HG02970 (cell line): ENCODE data around the gene C4B.

Source experiments
- ATAC-seq: cut with Tn5 transposase; IDR thresholded peaks from one replicate; pipeline ENCODE4 v1.9.1; 2021; ENCODE audit warnings: mild to moderate bottlenecking, moderate library complexity, moderate number of reproducible peaks; ENCODE audit not compliant: unreplicated experiment, low FRiP score

The C4B gene

DNA sequence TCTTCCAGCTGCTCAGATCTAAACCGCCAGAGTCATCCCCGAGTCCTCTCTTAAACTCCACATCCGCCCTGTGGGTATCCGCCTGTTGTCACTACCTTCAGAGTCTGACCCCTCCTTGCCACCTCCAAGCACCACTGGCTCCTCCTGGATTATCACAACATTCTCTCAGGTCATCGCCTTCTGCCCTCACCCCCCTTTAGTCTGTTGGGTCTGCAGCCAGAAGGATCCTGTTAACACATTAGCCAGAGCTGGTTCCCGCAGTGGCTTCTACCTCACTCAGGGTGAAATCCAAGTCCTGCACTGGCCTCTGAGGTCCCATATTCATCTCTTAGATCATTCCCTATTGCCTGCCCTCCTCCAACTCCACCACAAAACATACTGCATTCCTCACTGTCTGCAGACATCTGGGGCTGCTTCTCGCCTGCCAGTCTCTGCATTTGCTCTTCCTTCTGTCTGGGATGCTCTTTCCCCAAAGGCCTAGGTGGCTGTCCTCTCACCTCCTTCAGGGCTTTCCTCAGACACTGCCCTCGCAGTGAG, 60.5 kb downstream of the C4B start:
- no peak for ATAC-seq

DNA sequence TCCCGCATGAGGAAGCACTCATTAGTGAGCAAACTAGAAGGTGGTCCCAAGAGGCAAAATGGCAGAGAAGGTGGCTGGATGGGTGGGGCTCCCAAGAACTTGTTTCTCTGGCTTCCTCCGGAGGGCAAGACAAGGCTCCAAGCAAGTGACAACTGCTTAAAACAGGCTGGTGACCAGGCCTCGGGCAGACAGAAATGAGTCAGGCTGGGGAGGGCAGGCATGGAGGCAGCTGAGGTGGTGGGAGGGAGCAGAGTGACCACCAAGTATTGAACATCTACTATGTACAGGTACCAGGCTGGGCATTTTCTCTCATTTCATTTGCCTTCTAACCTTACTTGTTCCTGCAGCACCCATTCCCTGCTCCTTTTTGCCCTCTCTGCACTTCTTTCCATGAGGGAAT, 61.2 kb downstream of the C4B start:
- no peak for ATAC-seq

DNA sequence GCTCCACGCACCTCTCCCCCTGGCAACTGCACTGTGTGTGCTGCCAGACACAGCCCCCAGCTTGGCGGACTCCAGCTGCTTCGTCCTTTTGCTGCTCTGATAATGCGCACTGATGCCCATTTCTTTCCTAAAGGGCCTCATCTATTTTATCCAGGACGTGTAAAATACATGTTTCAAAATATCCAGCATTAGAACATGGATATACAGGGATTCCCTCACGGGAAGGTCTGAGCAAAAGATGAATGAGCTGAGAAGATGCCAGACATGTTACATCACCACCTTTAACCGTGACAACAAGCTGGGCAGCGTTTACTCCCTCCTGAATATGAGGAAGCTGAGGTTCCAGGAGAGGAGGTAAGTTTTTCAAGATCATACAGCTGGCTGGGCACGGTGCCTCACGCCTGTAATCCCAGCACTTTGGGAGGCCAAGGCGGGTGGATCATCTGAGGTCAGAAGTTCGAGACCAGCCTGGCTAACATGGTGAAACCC, 61.8 kb downstream of the C4B start:
- no peak for ATAC-seq

DNA sequence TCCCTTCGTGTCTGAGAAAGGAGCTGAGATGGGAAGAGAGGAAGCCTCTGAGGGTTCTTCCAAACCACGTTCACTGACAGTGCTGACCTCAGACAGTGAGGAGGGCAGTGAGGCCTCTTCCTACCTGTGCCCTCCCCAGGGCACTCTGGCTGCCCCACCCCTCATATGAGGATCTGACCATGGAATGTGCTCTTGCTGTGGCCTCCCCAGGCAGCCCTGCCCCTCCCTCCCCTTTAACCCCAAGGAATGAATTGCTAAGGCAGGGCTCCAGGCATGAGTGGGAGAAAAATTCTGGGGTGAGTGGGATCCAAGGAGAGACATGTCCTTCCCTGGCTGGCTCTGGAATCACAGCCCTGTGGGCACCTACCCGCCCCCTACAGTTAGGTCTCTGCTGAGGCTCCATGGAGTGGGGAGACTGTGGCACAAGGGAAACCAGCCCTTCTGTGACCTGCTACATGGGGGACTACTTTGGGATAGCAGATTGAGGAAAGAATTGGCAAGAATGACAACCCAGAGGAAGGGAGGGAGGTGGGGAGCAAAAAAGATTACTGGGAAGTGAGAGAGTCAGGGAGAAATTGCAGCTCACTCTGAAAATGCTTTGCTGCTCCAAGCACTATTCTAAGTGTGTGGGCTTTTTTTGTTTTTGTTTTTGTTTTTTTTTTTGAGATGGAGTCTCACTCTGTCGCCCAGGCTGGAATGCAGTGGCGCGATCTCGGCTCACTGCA, 65.1 kb downstream of the C4B start:
- no peak for ATAC-seq

DNA sequence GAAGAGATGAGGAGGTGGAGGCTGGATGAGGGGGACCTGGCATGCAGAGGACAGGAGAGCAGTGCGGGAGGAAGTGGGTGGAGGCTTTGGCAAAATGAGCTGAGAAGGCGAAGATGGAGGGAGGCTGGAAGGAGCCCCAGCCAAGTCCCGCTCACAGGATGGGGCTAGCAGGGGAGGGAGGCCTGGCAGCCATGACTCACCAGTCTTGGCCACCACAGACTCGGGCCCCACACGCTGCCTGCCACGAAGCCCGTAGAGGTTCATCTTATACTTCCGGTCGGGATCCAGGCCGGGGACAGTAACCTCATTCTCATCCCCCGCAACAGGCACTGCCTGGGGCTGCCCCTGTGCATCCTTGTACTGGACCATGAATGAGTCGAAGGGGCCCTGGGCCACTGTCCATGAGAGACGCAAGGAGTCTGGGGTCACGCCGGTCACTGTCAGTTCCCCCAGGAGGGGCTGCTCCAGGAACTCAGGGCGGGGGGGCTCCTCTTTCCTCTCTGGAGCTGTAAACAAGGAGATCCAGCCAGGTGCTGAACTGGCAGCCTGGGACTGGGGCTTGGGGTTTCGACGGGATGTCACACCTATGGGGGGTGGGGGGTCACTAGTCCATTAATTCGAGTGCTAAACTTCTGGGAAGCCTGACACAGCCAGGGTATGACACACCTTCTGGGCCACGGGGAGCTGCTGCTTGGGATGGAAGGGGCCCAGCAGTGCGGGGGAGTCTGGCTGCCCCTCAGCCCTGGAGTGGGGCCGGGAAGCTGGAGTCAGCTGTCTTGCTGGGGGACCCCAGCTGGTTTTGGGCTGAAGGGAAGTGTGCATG, 66.8 kb downstream of the C4B start:
- ATAC-seq, result no peak

DNA sequence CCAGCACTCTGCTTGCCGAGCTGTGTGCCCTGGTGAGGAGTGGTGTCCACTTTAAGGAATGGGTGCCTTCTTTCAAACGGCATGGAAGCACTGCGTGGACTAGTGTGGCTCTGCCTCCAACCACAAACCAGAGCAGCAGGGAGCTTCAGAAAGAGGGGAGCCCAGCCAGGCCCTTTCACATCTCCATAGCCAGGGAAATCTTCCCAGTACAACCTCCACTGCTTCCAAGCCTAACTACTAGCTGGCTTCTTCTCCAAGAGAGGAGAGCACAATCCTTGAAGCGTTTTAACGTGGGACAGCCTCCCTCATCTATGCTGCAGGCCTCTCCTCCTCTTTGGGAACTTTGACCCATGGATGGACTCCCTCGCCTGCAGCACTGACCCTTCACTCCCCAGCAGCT, 67.9 kb downstream of the C4B start:
- ATAC-seq, result no peak

DNA sequence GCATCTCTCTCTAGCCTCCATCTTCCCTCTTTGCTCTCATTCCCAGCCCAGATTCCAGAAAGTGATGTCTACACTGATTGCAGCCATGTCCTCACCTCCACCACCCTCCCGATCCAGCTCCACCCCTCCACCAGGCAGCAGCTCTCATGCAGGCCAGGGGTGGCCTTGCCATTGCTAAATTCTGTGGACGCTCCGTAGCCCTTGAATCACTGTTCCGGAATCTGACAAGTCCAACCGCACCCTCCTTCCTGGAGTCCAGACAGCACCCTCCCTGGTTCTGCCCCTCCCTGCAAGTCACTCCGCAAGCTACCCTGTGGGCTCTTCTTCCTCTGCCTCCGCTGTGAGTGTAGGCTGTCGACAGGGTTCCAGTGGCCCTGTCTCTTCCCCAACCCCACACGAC, 68.3 kb downstream of the C4B start:
- ATAC-seq, result no peak

DNA sequence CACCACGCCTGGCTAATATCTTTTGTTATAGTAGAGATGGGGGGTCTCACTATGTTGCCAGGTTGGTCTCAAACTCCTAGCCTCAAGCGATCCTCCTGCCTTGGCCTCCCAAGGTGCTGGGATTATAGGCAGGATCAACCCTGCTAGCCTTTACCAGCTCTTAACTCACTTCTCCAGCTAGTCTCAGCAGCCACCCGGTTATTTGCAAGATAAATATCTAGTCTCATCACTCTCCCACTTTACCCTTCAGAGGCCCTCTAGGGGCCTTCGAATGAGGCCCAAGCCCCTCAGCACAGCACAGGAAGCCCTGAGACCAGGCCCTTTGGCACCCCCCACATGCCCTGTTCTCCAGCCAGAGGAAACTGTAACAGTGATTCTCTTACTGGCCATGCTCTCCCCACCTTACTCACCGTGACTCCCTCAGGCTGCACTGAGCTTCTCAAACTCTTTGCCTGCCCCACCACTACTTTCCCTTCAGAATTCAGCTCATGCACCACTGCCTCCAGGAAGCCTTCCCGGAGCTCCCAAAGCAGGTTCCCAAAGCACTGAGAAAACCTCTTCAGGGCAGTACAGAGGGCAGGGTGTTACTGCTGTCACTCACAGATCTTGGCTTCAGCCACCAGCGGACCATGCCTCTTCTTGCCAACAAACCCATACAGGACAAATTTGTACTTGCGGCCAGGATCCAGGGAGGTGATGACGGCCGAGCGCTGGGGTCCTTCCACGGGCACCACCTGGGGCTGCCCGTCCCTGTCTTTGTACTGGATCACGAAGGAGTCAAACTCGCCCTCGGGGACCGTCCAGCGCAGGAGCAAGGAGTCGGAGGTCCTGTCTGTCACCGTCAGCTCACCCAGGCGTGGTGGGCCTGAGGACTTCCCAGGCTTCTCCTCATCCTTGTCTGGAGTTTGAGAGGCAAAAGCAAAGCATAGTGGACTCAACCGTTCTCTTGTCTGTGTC, 69.5 kb downstream of the C4B start:
- ATAC-seq, result no peak

DNA sequence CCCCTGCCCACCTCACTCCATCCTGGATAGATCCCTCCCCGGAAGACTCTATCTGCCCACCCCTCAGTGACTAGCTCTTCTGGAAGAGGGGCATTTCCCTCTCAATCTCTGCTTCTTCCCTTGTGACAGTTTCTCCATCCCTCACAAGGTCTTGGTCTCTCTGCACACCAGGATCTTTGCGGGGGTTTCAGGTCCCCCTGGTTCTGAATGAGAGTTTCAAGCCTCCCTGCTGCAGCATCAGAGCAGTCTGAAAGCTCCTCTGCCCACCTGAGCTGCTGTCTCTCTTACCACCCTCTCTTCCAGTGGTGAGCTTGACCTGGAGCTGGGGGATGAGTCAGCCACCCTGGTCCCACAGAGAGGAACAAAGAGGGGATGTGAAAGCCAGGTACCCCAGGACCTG, 70.2 kb downstream of the C4B start:
- ATAC-seq, result no peak
